Measurements from ENCODE around the gene ZFTA.

ZFTA gene

DNA sequence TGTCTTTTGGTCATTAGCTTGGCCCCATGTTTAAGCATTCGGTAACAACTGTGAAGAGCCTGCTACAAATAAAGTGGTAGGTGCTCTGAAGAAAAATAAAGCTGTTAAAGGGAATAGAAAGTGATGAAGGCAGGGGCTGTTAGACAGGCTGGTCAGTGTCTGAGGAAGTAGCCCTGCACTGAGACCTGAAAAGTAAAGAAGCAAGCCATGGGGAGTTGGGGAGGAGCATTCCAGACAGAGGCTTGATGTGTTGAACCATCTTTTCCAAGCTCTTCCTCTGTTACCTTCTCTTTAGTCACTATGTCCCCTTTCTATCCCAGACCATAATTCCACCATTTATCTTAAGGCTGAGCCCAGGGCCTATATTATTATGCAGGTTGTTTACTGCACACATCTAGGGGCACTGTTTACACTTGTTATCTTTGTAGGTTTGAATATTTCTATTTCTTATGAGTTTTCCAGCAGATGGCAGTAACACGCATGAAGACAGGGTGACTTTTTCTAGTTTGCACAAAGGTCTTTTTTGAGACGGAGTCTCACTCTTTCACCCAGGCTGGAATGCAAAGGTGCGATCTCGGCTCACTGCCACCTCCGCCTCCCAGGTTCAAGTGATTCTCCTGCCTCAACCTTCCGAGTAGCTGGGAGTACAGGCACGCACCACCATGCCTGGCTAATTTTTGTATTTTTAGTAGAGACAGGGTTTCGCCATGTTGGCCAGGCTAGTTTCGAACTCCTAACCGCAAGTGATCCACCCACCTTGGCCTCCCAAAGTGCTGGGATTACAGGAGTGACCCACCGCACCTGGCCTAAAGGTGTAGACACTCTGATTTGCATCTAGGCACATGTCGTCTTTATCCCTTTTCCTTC lies 23.0 kb downstream of the ZFTA start:
- TF ChIP-seq, protein P1, sequence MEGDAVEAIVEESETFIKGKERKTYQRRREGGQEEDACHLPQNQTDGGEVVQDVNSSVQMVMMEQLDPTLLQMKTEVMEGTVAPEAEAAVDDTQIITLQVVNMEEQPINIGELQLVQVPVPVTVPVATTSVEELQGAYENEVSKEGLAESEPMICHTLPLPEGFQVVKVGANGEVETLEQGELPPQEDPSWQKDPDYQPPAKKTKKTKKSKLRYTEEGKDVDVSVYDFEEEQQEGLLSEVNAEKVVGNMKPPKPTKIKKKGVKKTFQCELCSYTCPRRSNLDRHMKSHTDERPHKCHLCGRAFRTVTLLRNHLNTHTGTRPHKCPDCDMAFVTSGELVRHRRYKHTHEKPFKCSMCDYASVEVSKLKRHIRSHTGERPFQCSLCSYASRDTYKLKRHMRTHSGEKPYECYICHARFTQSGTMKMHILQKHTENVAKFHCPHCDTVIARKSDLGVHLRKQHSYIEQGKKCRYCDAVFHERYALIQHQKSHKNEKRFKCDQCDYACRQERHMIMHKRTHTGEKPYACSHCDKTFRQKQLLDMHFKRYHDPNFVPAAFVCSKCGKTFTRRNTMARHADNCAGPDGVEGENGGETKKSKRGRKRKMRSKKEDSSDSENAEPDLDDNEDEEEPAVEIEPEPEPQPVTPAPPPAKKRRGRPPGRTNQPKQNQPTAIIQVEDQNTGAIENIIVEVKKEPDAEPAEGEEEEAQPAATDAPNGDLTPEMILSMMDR (IDR thresholded peaks at IDR 0.05; ENCODE audit: low read depth, low read length) = no peak
- H3K4me3 ChIP-seq (ENCODE audit: low read depth, low read length) = no peak overlapping the region

GRCh38 chr11:63738720-63739360 lies 29.7 kb downstream of the ZFTA start:
- no peak overlapping the region for H3K4me3 ChIP-seq (ENCODE audit: low read depth, low read length)
- TF ChIP-seq, protein P1 (IDR thresholded peaks at IDR 0.05; ENCODE audit: low read depth, low read length) = peak; percentile 93

- TF ChIP-seq, protein P1 (IDR thresholded peaks at IDR 0.05; ENCODE audit: low read depth, low read length) = no peak
- H3K4me3 ChIP-seq (ENCODE audit: low read depth, low read length) = no peak overlapping the region
These were observed 30.9 kb downstream of the ZFTA start for GRCh38 chr11:63737718-63738117.

GRCh38 chr11:63736864-63737263 lies 31.7 kb downstream of the ZFTA start:
- H3K4me3 ChIP-seq (ENCODE audit: low read depth, low read length) = no peak overlapping the region

DNA sequence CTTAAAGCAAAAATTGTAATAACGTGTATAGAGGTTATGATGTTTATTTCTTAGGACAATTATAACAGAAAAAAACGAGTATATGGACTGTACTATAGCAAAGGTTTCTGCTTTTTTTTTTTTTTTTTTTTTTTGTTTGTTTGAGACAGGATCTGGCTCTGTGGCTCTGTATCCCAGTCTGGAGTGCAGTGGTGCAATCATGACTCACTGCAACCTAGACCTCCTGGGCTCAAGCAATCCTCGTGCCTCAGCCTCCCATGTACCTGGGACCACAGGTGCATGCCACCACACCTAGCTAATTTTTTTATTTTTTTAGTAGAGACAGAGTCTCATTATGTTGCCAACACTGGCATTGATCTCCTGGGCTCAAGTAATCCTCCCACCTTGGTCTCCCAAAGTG lies 39.2 kb downstream of the ZFTA start:
- TF ChIP-seq, protein P1 (IDR thresholded peaks at IDR 0.05; ENCODE audit: low read depth, low read length) = no peak
- H3K4me3 ChIP-seq (ENCODE audit: low read depth, low read length) = no peak overlapping the region

More at GRCh38 chr11:63736864-63737263, 31.7 kb downstream of the ZFTA start:
- TF ChIP-seq, protein P1 (IDR thresholded peaks at IDR 0.05; ENCODE audit: low read depth, low read length) = no peak

- no peak overlapping the region for H3K4me3 ChIP-seq (ENCODE audit: low read depth, low read length)
- TF ChIP-seq, protein P1 (IDR thresholded peaks at IDR 0.05; ENCODE audit: low read depth, low read length) = no peak
These were observed 48.0 kb downstream of the ZFTA start for GRCh38 chr11:63720611-63721010.

GRCh38 chr11:63719987-63720386 lies 48.6 kb downstream of the ZFTA start:
- TF ChIP-seq, protein P1 (IDR thresholded peaks at IDR 0.05; ENCODE audit: low read depth, low read length) = no peak
- no peak overlapping the region for H3K4me3 ChIP-seq (ENCODE audit: low read depth, low read length)

Data from WI38 (cell line).